GM19372 (cell line): ENCODE results near the gene CHD1.
"Not testable (repeated sequence)": the region's sequence is repeated elsewhere in the genome, so short reads cannot be mapped to it uniquely, and the experiment has no call there.

Experiments used
- ATAC-seq: cut with Tn5 transposase; IDR thresholded peaks from one replicate; pipeline ENCODE4 v1.9.1; 2021; ENCODE audit warnings: mild to moderate bottlenecking, low read depth, moderate library complexity; ENCODE audit not compliant: unreplicated experiment

CHD1 gene

DNA sequence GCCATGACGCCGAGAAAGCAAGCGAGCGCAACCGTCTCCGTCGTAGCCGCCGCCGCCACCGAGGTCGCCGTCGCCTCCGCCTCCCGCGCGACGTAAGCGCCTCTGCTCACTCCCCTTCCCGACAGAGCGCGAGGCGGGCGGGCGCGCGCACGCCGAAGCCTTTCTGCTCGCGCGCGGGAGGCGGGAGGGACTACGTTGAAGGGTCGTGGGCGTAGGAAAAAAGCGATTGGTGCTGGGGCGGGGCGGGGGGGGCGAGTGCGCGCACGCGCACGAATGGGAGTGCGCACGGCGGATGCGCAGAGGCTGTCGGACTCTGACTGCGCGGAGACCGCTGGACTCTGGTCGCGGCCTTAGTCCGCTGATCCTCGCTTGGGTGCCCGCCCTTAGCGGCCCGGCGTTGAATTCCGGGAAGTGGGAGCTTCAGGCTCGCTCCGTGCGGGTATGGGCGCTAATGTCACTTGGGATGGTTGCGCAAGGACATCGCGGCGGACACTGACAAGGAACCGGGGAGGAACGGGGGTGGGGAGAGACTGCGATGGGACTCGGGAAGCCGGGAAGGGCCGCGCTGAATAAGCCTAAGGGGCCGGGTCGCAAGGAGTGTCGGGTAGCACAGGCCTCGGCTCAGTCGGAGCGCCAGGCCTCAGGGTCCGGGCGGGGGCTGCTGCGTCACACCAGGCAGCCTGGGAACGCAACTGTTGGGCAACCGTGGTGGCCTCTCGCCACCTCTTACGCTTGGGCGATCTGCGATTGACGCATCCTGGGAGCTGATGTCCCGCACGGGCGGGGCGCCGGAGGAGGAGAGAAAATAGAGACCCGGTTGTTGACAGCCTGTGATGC is at the start of gene CHD1:
Gene CHD1, minus strand, starts transcription at position 135 of the 837 bp plus-strand sequence. CDS start 2,621 bp downstream, outside the sequence.
- peak; percentile 59 for ATAC-seq

DNA sequence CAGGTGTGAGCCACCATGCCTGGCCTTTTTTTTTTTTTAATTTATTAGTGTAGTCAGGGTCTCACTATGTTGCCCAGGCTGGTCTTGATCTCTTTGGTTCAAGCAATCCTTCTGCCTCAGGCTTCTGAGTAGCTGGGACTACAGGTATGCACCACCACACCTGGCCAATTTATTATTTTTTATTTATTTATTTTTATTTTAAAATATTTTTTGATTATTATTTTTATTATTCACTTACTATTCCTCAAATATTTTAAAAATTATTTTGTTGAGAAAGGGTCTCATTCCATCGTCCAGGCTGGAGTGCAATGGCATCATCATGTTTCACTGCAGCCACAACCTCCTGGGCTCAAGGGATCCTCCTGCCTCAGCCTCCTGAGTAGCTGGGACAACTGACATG is 49.7 kb upstream of the CHD1 start:
- no peak for ATAC-seq

DNA sequence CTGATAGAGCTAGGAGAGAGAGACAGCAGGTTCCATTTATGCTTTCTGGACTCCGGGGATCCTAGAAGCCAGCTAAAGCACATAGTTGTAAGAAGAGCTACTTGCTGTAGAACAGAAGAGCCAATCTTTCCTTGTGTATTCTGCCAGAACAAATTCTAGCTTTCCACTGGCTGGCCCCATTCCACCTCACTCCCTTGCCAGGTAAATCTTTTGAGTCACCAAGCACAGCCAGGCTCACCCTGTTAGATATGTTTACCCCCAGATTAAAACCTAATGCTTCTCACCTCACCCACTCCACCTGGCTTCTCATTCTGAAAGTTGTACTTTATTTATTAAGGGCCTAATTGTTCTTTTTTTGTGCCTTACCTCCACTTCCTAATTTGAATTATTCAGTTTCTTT is 48.9 kb upstream of the CHD1 start:
- no peak for ATAC-seq

DNA sequence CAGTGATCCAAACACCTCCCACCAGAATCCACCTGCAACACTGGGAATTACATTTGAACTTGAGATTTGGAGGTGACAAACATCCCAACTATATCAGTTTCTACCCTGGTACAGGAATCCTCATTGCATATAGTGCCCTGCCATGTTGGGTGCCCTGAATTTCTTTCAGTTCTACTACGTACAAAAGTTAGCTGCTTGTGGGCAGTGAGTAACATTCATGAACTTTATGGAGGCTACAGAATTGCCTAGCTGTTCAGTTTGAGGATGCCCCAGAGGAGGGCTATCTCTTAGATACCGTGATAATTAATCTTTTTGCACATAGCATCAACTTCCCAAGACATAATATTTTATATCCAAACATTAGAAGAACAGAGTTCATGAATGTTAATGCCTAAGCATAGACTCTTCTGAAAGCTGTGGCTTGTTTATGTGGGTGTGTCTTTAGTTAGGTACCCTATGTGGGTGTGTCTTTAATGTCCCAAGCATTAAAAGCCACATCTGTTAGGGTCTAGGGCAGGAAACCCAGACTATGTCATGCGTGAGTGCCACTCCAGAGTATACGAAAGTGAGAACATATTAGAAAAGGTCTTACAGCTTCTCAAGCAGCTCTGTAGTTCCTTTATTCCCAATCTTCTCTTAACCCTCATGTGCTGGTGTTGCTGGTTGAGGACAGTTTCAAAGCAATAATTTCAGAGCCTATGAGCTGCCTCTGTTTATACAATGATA is 47.0 kb upstream of the CHD1 start:
- ATAC-seq, result no peak

DNA sequence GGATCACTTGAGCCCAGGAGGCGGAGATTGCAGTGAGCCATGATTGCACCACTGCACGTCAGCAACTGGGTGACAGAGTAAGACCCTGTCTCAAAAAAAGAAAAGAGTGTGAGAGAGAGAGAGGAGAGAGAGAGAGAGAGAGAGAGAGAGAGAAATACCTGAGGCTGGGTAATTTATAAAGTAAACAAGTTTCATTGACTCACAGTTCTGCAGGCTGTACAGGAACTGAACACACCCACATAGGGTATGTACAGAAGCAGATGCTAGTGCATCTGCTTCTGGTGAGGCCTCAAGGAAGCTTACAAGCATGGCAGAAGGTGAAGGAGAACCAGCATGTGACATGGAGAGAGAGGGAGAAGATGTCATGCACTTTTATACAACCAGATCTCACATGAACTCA is 46.4 kb upstream of the CHD1 start:
- no peak for ATAC-seq

DNA sequence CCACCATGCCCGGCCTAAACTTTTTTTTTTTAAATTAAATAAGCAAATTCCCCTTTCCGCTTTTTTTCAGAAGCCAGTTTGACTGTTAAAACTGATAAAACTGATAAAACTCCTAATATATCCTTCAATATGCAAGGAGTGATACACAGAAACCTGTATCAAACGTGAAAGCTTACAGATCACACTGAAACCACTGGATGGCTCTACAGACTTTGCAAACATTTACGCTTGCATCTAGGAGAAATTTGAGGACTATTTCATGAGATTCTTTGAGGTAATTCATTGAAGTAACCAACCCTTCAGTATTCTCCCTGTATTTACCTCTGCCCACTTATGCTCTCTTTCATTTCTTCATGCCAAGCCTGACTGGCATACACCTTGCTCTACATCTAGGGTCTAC is 40.6 kb upstream of the CHD1 start:
- no peak for ATAC-seq

DNA sequence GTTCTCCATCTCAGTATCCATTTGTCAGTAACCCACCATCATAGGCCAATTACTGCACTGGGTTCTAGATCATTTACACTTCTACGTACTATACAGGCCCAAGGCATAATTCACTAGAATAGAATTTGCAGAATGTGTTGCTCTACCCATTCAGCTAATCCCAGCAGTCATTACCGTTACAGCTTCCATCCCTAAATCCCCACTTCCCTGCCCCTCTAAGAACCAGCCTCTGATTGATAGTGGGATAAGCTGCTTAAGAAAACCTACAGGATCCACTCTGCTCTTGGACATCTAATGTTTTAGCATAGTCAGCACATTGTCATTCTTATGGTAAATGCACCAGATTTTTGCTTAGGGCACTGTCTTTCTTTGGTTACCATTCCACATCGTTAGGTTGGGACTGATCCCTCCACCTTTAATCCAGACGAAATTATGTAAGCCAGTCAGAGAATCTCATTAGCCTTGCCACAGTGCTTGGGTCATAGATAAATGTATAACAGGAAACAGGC is 39.3 kb upstream of the CHD1 start:
- ATAC-seq, result no peak

DNA sequence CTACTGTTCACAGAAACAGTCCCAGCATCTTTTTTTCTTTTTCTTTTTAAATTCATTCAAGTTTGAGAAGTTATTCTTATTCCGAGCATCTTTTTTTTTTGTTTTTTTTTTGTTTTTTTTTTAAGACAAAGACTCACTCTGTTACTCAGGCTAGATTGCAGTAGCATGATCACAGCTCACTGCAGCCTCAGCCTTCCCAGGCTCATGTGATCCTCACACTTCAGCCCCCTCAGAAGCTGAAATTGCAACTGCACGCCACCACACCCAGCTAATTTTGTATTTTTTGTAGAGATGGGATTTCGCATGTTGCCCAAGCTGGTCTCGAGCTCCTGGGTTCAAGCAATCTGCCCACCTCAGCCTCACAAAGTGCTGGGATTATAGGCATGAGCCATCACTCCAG is 36.4 kb upstream of the CHD1 start:
- ATAC-seq, result no peak

DNA sequence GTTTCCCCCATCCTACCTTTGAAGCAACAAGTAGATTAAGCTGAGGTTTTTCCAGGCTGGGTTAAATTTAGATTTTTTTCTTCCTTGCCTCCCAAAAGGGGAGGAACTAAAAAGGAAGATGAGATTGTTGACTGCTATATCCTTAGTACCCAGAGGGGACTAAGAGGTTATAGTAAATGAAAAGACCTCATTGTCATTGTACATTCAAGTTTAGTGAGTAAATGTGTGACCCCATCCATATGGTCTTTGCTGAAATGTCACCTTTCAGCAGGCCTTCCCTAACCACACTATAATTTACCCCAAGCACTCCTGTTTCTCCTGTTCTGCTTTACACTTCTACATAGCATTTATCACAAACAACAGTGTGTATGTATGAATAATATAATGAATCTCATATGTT is 35.8 kb upstream of the CHD1 start:
- ATAC-seq, result no peak

DNA sequence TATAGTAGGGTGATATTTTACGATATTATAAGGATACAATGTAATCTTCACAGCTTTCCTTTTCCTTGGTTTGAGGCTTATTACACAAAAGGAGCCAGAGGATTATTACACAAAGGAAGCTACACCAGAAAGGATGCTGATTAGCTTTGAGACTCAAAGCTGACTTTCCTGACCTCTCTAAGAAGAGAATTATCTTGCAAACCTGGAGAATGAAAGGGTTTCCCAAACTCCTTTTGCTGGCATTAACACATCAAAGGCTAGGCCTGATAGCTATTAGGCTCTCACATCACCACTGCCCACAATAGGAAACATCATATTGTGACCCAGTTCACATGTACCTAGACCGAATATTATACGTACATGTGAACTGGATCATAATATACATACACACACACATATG is 34.2 kb upstream of the CHD1 start:
- ATAC-seq, result no peak

DNA sequence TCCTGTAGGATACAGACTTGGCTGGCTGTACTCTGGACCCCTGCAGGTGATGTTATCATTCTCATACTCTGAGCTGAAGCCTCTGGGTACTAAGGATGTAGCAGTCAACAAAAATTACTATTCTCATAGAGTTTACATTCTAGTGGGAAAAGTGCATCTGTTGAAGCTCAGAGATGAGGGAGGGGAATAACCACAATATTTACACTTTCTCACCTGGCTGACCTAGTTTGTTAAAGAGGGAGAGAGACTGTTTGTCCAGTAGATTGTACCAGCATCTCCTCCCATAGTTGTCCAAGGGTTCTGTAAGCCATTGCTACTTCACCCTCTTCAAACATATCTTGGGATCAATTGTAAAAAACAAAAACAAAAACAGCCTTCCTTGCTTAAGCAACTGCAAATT is 33.8 kb upstream of the CHD1 start:
- ATAC-seq, result no peak

DNA sequence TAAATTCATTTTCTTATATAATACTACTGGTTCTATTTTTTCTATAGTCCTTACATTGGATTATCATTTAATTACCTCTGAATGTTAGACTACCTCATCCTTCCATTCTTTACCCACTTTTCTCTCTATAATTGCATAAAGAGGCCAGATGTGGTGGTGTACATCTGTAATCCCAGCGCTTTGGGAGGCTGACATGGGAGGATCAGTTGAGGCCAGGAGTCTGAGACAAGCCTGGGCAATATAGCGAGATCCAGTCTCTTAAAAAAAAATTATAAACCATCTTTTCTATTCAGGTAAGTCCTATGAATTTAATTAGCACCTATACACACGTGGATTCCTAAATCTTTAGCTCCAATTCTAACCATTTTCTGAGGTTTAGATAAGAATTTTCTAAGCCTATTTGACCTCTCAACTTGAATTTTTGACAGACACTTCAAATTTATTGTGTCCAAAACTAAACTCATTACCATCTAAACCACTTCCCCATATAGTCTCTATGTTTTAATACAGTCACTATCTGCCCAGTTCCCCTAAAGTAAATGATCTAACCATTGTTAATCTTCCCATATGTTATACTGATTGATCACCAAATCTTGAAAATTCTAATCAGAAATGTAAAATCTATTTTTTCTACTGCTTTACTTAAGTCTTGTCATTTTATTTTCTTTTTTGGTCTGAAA is 33.0 kb upstream of the CHD1 start:
- no peak for ATAC-seq

DNA sequence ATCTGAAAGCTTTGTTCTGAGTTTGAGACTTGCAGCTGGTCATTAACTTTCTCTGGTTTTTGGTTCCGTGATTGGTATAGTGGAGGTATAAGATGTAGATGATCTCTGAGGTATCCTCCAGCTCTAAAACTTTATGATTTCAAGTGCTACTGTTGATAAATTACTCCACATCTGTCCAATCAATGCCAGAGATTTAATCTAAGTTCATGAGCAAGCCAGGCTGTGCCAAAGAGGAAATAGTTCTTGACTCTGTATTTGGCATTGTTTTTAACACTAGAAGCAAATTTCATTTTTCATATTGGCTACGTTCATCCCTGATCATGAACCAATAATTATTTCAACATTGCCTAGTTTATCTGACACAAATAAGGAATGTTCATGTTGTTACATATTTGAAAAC is 28.5 kb upstream of the CHD1 start:
- ATAC-seq, result no peak

DNA sequence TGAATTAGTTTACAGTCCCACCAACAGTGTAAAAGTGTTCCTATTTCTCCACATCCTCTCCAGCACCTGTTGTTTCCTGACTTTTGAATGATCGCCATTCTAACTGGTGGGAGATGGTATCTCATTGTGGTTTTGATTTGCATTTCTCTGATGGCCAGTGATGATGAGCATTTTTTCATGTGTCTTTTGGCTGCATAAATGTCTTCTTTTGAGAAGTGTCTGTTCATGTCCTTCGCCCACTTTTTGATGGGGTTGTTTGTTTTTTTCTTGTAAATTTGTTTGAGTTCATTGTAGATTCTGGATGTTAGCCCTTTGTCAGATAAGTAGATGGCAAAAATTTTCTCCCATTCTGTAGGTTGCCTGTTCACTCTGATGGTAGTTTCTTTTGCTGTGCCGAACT is 27.1 kb upstream of the CHD1 start:
- not testable (repeated sequence) for ATAC-seq

DNA sequence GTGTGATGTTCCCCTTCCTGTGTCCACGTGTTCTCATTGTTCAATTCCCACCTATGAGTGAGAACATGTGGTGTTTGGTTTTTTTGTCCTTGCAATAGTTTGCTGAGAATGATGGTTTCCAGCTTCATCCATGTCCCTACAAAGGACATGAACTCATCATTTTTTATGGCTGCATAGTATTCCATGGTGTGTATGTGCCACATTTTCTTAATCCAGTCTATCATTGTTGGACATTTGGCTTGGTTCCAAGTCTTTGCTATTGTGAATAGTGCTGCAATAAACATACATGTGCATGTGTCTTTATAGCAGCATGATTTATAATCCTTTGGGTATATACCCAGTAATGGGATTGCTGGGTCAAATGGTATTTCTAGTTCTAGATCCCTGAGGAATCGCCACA is 26.7 kb upstream of the CHD1 start:
- not testable (repeated sequence) for ATAC-seq

DNA sequence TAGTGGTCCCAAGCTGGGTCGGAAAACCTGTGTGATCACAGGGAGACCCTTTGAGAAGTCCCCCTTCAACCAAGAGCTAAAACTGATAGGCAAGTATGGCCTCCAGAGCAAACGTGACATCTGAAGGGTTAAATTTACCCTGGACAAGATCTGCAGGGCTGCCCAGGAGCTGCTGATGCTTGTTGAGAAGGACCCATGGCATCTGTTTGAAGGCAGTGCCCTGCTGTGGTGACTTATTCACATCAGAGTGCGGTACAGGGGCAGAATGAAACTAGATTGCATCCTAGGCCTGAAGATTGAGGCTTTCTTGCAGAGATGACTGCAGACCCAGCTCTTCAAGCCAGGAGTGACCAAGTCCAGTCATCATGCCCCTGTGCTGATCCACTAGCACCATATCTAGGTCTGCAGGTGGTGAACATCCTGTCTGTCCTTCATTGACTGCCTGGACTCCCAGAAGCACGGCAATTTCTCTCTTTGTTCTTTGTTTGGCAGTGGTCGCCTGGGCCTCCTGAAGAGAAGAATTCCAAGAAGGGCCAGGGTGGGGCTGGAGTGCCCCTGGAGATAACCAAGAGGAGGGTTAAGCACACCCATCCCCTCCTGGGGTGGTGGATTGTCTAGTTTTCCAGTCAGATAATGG is 25.7 kb upstream of the CHD1 start:
- ATAC-seq, result no peak

DNA sequence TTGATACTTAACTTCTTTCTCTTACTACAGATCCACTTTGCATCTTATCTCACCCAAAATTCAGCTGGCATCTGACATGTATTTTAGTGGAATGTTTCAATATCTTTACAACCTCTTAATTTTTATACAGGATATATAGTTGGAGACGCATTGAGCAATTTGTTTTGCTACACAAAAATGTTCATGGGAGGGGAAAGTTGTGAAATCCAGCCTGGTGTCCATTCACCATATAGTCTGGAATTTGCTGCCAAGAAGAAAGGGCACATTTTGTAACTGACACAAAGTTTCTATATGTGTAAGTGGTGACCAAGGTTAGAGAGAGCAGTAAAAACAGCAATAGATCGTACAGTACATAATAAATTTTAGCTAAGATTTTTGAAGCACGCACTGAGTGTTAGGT is 14.0 kb upstream of the CHD1 start:
- ATAC-seq, result no peak

DNA sequence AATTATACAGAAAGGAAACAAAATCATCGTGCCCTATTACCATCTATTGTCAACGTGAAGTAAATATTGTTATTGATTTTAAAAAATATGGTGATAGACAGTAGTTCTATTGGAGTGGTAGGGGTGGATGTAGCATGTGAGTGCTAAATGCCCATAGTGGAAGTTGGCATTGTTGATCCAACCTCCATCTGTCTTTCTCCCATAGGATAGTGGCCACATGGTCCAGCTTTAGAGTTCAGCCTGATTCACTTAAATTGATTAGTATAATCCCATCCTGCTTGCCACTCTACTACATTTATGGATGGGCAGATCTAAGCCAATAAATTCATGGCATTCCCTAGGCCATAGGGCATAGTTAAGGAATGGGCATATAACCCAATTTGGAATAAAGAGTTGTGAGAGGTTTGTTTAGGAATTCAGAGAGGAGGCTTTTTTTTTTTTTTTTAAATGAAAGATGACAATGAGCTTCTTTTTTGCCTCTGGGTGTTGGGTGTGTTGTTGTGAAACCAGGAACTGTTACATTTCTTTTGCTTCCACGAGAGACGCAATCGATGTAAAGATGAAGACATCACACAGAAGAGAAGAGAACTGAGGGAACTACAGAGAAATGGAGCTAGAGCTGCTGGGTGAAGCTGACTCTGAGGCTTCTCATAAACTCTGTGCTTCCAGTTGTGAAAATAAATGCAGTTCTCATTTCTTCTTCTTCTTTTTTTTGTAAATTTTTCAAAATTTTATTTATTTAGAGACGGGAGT is 12.5 kb upstream of the CHD1 start:
- ATAC-seq, result no peak

DNA sequence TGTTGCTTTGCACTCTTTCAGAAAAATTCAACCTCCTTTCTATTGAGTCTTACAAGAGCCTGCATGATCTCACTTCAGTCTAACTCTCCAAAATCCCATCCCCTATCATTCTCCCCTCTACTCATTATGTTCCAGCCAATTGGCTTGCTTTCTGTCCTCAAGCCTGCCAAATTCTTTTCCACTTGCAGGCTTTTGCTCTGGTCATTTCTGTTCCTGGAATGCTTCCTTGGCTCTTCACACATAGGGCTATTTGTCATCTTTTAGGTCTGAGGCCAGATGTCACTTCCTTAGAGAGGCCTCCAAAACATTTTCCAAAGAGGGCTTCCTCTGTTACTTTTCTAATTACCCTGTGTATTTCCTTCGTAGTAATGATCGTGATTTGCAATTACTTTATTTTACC is 11.8 kb upstream of the CHD1 start:
- ATAC-seq, result no peak

DNA sequence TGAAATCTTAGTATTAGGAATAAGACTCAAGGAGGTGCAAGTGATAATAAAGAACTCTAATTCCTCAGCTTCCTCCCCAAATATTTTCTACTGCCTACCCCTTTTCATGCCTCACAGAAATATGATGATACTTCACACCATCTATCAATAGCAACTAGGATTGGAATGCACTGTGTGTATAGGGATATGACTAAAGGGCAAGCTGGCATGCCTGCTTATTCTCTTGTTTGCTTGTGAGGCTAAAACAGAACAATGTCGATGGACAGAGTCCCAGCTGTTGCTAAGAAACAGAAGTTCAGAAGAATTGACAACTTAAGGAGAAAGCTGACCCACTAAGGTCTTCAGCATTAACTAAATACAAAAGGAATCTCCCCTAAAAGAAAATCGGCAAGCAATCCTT is 9.7 kb upstream of the CHD1 start:
- ATAC-seq, result no peak
